Lung (tissue), 12 donors: ENCODE data around the gene RECK. TPM values are rescaled to one million over a fixed set of nuclear protein-coding genes. Genes with fewer than 3 reads are reported as not detected.

Experiments used
- ATAC-seq: fragments of 200-7000 bp; cut with Tn5 transposase; one replicate; pipeline ENCODE4 v1.9.1; 2020; ENCODE audit warnings: moderate number of reproducible peaks; ENCODE audit not compliant: insufficient read depth, low FRiP score
- DNase-seq, 3 donors: peaks; one replicate each; pipeline ENCODE4 v3.0.0-alpha.2; 2013 to 2017
- H3K27ac ChIP-seq, 2 donors: one replicate each; pipeline ENCODE4 v1.5.1; 2013; ENCODE audit warnings: mild to moderate bottlenecking in 2 of 2, moderate library complexity in 2 of 2, control low read depth in 1 of 2, inconsistent platforms in 1 of 2, low read depth in 1 of 2, low read length in 1 of 2
- H3K27me3 ChIP-seq, 3 donors: one replicate each; pipeline ENCODE4 v1.5.1; 2013; ENCODE audit warnings: low read length in 2 of 3; ENCODE audit not compliant: control insufficient read depth in 3 of 3, insufficient read depth in 3 of 3
- H3K36me3 ChIP-seq, 4 donors: one replicate each; pipeline ENCODE4 v1.5.1; 2013; ENCODE audit warnings: low read length in 4 of 4, mild to moderate bottlenecking in 1 of 4, moderate library complexity in 1 of 4; ENCODE audit not compliant: control insufficient read depth in 4 of 4, insufficient read depth in 4 of 4
- H3K4me1 ChIP-seq, 5 donors: one replicate each; pipeline ENCODE4 v1.5.1; 2013; ENCODE audit warnings: low read length in 5 of 5, mild to moderate bottlenecking in 2 of 5, moderate library complexity in 1 of 5; ENCODE audit not compliant: control insufficient read depth in 5 of 5, insufficient read depth in 5 of 5
- H3K4me3 ChIP-seq: one replicate; pipeline ENCODE4 v1.5.1; 2013; ENCODE audit warnings: mild to moderate bottlenecking, control low read depth, moderate library complexity
- H3K9ac ChIP-seq, 2 donors: one replicate each; pipeline ENCODE4 v1.5.1; 2013; ENCODE audit warnings: low read length in 2 of 2, control low read depth in 1 of 2; ENCODE audit not compliant: insufficient read depth in 1 of 2
- H3K9me3 ChIP-seq, 4 donors: one replicate each; pipeline ENCODE4 v1.5.1; 2013; ENCODE audit warnings: low read length in 3 of 4, mild to moderate bottlenecking in 1 of 4, moderate library complexity in 1 of 4; ENCODE audit not compliant: control insufficient read depth in 4 of 4, insufficient read depth in 3 of 4
- WGBS, 2 donors: extraction: QIAGEN DNeasy Blood & Tissue Kit; methylation state at CpG; one replicate each; pipeline ENCODE4 v1.1.7; 2013; 5-methylcytosine and 5-hydroxymethylcytosine counted together
- polyA plus RNA-seq, 2 donors: library from polyadenylated mRNA; stranded (reverse); fragments of 200-250 nt; gene quantifications; one replicate each; pipeline ENCODE4 v1.2.1, GENCODE V29; 2013
- total RNA-seq, 2 donors: library from RNA; depleted of rRNA in 1 of 2; stranded (reverse); fragments of >200 nt in 1 of 2; gene quantifications; one replicate each; pipeline ENCODE4 v1.2.1, GENCODE V29; 2014 to 2021
- TF ChIP-seq, protein P1 (sequence below): IDR thresholded peaks from 2 replicates; pipeline ENCODE4 v1.5.1; 2012; ENCODE audit warnings: mild to moderate bottlenecking; ENCODE audit errors: control extremely low read depth, extremely low read depth
- donor health status: control.
- donor health status: control.
- donor health status: Bipolar disorder and iron deficiency.
- donor health status: healthy.
- donor health status: DM: yes; HTN: yes; CAD: no.

RECK gene
- total and polyA plus RNA-seq, 4 donors: 4.5 to 19.3 (median 12.0) TPM

DNA sequence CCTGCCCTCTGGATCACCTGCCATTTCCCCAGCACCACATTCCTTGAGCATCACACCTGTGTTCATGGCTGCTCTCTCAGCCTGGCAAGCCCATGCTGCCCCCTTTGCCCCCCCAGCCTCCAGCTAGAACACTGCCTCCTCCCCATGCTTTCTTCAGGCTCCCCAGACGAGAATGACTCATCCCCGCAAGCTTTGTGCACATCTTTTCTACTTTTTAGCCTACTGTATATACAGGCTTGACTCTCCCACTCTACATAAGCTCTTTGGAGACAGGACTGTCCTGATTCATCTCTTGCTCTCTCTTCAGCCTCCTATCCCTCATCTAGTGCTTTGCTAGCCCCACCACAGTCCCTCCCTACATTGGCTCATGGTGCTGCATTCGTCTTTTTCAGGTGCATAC lies 79.9 kb downstream of the RECK start:
- Histone ChIP-seq H3K27me3 (no peaks in the 10 kb centered on the region), H3K9me3 (no peaks in the 10 kb centered on the region), H3K27ac (no peak overlapping the region), H3K4me3 (no peak overlapping the region), H3K36me3 (peaks cover 2 to 12% (median 6%) of the 10 kb centered on the region in 4 donors), H3K9ac (no peak overlapping the region), H3K4me1 (peaks cover 0 to 4% (median 0%) of the 10 kb centered on the region in 5 donors)
- TF ChIP-seq, protein P1, sequence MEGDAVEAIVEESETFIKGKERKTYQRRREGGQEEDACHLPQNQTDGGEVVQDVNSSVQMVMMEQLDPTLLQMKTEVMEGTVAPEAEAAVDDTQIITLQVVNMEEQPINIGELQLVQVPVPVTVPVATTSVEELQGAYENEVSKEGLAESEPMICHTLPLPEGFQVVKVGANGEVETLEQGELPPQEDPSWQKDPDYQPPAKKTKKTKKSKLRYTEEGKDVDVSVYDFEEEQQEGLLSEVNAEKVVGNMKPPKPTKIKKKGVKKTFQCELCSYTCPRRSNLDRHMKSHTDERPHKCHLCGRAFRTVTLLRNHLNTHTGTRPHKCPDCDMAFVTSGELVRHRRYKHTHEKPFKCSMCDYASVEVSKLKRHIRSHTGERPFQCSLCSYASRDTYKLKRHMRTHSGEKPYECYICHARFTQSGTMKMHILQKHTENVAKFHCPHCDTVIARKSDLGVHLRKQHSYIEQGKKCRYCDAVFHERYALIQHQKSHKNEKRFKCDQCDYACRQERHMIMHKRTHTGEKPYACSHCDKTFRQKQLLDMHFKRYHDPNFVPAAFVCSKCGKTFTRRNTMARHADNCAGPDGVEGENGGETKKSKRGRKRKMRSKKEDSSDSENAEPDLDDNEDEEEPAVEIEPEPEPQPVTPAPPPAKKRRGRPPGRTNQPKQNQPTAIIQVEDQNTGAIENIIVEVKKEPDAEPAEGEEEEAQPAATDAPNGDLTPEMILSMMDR: no peak
- WGBS, 2 donors: 94 to 96% methylated on average over 3 of the region's 3 CpGs
- DNase-seq: no peak
- ATAC-seq: no peak

DNA sequence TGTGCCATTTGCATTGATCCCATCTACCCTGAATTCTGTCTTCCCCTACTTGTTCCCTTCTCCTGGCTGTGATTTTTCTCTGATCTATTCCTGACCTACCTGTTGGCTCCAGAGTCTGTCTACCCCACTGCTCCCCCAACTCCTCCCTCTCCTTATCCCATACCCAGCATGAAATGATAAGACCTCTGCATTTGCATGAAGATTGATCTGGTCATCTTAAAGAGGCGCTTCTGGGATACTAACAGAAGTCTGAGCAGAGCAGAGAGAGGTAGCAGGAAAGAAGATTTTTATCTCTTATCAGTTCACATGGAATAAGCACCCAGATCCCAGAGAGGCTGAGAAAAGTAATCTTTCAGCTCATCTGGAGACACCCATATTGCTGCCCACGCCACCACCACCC lies 81.5 kb downstream of the RECK start:
- no peak for DNase-seq
- Histone ChIP-seq H3K27ac (no peak overlapping the region), H3K9me3 (no peaks in the 10 kb centered on the region), H3K27me3 (no peaks in the 10 kb centered on the region), H3K4me3 (no peak overlapping the region), H3K4me1 (peaks cover 0 to 4% (median 0%) of the 10 kb centered on the region in 5 donors), H3K9ac (no peak overlapping the region), H3K36me3 (peaks cover 4 to 23% (median 10%) of the 10 kb centered on the region in 4 donors)
- TF ChIP-seq, protein P1: no peak
- 94 to 98% methylated on average over 2 of the region's 2 CpGs for WGBS, 2 donors
- ATAC-seq: no peak

DNA sequence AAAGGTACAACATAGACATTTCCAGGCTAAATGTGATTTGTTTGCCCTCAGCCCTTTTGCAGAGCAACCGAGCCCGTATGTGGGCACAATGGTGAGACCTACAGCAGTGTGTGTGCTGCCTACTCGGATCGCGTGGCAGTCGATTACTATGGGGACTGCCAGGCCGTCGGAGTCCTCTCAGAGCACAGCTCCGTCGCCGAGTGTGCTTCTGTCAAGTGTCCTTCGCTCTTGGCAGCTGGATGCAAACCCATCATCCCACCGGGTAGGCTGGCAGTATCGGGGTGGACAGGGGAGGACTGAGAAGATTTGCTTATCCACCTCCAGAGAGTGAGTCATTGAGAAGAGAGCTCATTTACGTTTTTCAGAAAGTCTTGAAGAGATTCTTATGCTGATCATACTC lies 82.0 kb downstream of the RECK start:
- TF ChIP-seq, protein P1: no peak
- peak in 2 of 3 donors; percentile 37 to 40 for DNase-seq
- ATAC-seq: peak; percentile 76

DNA sequence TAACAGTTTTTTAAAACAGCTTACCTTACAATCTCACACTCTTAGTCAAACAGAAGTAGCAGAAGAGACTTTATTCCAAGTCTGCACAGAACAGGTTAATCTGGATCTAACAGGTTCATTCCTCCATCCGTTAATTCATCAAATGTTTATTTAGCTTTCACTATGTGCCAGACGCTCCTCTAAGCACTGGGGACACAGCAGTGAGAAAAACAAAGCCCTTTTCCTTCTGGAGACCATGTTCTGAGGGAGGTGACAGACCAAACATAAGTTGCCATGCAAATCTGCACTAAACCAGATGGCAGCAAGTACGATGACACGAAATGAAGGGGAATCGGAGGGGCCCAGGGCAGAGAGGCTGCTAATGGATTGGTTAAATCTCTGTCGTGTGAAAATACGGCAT lies 82.8 kb downstream of the RECK start:
- H3K27ac ChIP-seq: no peak overlapping the region
- DNase-seq (peak in 2 of 3 donors; percentile 46 to 66), ATAC-seq (no peak)
- H3K4me1 ChIP-seq: peaks cover 0 to 4% (median 0%) of the 10 kb centered on the region in 5 donors
- TF ChIP-seq, protein P1: no peak
- WGBS, 2 donors: 64 to 76% methylated on average over 7 of the region's 7 CpGs
- H3K27me3 ChIP-seq: no peaks in the 10 kb centered on the region
- H3K9me3 ChIP-seq: no peaks in the 10 kb centered on the region
- peaks cover 4 to 19% (median 10%) of the 10 kb centered on the region in 4 donors for H3K36me3 ChIP-seq
- no peak overlapping the region for H3K4me3 ChIP-seq
- H3K9ac ChIP-seq: no peak overlapping the region

More for the DNA sequence above, 82.0 kb downstream of the RECK start:
- Histone ChIP-seq H3K27me3 (no peaks in the 10 kb centered on the region), H3K4me1 (peaks cover 0 to 4% (median 0%) of the 10 kb centered on the region in 5 donors), H3K9ac (no peak overlapping the region), H3K9me3 (no peaks in the 10 kb centered on the region), H3K36me3 (peaks cover 4 to 21% (median 10%) of the 10 kb centered on the region in 4 donors), H3K27ac (no peak overlapping the region), H3K4me3 (no peak overlapping the region)
- 65 to 77% methylated on average over 15 of the region's 15 CpGs for WGBS, 2 donors
